GM15510 (cell line): ENCODE measurements around the gene PLXNA2.

Experiments used
- POLR2A ChIP-seq: IDR thresholded peaks from 3 replicates; pipeline ENCODE4 v1.6.1; 2011; ENCODE audit warnings: borderline replicate concordance; ENCODE audit not compliant: insufficient read length; ENCODE audit errors: extremely low read depth

The PLXNA2 gene

DNA sequence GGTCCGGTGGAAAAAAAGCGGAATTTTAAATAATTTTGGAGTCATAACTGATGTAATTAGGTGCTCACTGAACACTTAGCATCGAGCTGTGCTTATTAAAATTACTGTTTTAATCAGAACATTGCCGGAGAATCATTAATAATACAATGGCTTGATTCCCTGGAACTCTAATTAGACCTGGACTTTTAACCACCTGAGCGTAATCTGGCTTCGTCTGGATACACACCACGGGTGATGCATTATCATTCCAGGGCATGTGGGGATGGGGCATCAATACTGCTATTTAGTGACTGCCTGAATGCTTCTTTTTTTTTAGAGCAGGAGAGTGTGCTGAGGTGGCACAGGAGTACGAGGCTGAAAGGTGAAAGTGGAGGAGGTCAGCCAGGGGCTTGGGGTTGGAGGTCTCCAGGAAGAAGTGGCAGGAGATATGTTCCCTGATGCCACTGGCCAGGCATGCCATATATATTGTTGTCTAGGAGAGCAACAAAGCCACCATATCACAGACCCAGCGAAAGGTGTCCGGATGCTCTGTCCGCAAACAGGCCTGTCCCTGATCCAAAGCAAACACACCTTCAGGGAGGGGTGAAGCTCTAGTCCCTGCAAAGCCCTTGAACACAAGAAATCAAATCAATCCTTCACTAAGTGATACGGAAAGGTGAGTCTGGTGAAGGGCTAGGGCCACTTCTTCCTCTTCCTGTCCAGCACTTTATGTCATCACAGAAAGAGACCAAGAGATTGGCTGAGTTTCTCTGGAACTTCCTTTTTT, 125.2 kb downstream of the PLXNA2 start:
- TF ChIP-seq POLR2A, result no peak

DNA sequence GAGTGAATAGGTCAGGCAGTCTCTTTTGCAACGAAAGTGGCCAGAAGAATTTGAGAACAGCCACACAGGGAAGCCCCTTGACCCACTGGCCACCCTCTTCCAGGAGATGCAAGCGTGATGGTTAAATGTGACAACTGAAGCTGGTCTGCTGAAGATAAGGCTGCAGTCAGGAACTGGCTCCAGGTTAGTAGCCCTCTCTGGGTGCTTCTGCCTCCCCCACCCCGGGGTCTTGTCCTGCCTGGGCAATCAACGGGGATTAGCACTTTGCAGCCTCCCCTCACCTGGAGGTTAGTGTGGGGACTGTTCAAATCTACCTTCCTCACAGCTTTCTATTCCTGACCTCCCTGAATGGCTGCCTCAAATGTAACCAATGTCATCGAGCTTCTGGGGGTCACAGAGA, 125.9 kb downstream of the PLXNA2 start:
- TF ChIP-seq POLR2A, result no peak

DNA sequence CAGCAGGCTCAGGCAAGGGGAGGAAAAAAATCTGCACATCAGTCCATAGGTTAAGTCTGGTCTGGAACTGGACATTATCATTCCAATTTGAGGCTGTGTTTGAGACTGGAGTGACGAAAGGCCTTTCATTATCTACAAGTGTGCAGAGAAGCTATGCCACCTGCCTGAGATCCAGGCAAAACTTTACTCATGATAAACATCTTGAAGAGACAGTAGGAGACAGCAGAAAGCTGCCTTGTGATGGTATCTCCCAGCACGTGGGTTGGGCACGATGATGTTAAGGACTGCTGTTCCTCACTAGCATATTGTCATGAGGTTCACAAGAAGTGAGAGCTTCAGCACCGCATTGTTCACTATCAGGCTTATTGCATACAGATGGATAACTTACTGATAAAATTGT, 126.4 kb downstream of the PLXNA2 start:
- no peak for TF ChIP-seq POLR2A

DNA sequence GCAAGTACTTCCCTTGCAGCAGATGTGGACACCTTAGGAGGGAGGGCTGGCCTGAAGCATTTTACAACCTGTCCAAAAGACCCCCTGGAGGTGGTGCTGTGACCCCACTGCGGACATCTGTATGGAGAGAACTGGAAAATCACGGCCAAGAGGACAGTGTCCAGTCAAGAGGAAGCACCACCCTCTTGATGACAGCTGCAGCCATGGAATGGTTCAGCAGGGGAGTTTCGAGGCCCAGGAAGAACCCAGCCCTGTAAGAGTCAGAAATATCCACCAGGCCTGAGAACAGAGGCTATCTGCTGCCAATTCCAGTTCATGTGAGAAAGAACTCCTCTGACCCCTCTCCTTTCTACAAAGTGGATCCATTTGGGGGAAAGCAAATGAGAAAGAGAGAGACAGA, 126.8 kb downstream of the PLXNA2 start:
- no peak for TF ChIP-seq POLR2A

DNA sequence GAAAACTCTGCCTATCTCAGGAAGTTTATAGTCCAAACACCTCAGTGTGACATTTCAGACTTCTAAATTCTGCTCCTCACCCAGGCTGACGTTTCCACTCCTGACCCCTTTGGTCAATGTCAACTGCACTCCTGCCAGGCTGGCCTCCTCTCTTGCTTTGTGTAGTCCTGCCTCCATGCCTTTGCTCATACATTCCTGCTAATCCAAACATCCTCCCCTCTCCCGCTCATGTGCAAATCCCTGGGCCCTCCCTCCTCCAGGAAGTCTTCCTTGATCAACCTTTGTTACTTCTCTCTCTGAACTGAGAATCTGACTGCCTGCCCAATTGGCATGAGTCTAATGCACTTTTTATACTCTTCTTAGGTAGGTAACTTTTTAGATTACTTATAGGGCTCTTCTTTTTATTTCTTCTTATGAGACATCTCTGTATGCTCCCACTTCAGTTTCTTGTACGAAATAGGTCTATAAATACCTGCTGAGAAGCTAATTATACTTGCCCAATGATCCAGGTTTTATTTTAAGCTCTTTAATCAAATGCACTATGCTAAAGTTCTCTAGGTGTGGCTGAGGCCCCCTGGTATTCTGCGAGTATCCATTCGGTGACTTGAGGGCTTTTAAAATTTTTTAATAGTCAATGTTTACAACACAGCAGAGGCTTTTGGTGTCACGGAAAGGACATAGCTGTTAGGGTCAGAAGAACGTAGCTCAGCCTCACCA, 128.1 kb downstream of the PLXNA2 start:
- no peak for TF ChIP-seq POLR2A

DNA sequence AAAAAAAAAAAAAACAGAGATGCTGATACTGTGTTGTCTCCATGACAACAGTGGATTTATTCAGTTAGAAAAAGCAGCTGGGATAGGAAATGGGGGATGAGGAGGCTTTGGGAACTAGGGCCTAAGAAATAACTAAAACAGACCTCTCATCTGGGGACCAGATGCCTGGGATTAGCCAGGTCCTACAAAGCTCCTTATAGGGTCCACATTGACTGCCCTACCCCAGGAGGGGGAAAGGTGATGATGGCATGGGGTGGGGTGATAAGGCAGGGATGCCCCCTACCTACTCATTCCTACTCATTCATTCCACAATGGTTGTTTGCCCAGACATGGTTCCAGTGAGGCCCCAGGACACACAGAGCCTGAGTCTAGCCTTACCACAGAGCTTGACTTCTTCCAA, 131.2 kb downstream of the PLXNA2 start:
- TF ChIP-seq POLR2A, result no peak

DNA sequence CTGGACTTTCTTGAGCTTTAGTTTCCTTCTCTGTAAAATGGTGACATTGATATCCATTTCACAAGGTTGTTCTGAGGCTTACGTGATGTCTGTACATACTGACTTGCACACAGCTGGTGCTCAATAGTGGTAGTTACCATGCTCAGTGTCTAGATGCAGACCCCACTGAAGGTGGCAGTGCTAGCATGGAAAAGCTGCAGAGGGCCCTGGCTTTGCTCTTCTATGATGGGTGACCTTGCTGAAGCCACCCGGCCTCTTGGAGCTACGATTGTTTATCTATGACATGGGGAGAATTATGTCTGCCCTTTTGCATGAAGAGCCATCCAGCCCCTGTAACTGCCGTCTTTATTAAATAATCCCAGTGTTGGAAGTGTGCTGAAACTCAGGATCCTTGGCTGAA, 131.8 kb downstream of the PLXNA2 start:
- TF ChIP-seq POLR2A, result no peak

DNA sequence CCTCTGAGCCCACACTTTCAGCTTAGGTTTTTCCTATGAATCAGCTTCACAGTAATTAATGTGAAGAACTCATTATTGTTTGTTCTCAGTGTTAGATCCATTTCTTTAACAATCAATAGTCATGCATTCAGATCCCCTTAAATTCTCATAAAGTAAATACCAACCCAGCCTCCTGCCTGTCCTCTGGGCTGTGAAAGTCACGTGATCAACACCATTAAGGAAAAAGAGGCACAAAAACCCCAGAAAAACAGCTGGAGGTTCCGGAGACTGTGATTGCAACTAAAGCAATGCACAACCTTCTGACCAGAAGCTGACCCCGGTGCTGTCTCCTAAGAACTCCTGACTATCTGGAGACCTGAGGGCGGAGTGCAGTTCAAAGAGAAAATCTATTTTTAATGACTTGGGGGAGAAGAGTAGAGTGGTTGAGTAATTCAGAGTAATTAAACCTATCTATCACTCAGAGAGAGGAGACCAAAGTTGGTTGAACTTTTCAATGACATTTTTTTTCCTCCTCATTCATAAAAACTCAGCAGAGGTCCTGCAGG, 132.5 kb downstream of the PLXNA2 start:
- no peak for TF ChIP-seq POLR2A

DNA sequence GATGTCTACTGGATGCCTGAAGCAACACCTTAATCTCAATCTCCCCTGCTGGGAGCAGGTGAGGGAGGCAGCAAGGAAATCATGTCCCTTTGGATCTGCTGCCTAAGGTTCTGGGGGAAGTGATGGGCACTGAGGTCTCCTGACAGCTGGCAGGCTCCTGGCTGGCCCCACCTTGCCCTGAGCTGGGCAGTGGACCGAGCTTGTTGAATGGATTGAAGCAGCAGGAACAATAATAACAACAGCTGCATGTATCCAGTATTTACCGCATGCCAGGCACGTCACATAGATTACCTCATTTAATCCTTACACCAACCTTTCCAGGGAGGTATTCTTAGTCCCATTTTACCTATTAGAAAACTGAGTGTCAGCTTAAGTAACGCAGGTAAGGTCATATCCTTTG, 133.9 kb downstream of the PLXNA2 start:
- no peak for TF ChIP-seq POLR2A

DNA sequence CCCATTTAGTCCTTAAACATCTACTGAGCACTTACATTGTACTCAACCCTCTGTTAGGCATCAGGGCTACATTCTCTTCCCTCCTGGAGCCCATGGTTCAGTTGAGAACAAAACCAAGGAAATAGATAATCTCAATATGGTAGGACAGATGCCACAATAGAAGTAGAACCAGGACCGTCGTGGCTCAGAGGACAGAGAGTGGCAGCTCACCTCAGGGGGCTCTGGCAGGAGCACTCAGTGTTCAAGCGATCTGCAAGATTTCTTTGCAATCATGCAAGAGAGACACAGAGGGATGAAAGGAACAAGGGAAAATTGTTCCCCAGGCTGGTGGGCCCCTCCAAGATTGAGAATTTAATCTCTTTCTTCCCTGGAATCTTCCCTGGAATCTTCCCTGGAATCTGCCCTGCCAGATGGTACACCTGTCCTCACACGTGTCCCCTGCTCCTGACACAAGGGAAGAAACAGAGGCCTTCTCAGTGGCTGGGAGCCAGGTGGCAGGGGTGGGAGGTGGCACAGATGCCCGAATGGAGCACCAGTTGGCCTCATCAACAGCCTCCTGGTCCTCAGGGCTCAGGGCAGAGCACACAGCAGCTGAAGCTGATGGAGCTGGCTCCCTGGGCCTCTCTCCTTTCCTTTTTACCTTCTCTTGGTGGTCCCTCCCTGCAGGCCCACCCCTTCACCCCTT, 135.4 kb downstream of the PLXNA2 start:
- TF ChIP-seq POLR2A, result no peak

DNA sequence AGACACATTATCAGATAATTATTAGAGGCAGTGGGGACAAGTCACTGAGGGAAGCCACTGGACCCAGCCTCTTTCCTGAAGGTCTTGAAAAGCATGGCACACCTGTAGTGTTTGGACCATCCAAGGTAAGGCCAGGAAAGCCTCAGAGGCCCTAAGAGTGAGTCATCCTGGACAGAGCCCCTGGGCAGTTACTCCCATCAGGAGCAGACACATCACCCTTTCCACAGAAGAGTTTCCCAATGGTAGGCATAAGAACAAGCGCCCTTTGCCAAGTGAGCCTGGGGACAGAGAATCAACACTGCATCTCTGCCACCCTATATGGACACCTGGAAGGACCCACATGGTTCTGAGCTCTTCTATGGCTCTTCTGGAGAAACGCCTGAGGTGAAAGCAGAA, 136.0 kb downstream of the PLXNA2 start:
- TF ChIP-seq POLR2A, result no peak

DNA sequence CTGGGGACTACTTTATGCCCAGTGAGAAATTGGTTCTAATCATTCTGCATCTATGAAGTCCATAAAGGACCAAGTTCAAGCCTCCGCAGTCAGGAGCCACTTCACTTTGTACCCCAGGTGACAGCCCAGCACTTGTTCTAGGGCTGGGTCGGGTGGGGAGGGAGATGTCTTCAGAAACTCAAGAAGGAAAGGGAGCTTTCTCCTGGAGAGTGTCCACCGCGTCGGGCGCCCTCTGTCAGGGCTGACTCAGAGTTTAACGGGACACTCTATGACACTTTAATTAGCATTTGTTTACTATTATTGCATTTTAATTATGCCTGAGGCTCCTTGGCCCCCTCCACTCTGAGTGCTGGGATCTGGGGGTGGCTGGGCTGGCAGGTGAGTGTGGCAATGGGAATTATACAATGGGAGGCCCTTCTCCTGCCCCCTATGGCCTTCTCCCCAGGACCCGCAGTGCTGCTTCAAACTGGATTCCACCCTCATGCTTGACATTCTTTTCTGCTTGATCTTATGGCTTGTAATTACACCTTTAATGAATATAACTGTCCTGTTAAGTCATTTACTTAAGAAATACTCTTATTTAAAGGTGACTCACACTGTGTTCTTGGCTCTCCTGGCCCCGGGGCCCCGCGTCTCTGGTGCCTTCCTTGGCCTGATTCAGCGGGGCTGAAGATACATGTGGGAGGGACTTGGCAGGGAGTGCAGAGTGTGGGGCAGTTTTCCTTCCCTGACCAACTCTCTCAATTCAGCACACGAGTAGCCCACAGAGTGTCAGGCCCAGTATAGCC, 136.6 kb downstream of the PLXNA2 start:
- TF ChIP-seq POLR2A, result no peak

DNA sequence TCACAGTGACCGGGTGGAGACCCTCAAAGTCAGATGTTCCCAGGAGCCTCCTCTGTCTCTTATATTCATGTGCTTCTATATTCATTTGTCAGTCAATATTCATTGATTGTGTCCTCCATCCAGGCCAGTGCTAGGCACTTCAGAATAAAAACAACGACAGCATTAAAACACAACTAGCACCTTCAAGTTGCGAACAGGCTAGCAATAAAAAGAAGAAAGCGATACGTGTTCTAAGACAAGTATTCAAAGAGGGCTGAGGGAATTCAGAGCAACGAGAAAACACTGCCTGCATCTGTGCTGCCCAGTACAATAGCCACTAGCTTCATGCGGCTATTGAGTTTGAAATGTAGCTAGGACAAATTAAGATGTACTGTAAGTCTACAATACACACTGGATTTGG, 138.0 kb downstream of the PLXNA2 start:
- no peak for TF ChIP-seq POLR2A

DNA sequence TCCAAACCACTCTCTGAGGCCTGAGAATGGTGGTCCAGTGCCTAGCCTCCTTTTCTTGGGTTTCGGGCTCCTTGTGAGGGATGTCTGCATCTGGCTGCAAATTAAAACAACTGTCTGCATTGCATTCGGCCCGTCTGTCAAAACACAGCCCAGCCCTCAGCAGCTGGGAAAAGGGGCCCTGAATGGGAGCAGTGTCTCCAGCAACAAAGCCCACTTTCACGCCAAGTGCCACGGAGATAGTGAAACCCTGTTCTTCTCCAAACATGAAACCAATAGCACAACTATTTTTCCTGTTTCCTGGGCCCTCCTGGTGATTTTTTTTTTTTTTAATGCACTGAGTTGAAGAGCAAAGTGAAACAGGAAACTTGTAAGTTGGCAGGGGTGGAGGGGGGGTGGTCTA, 138.4 kb downstream of the PLXNA2 start:
- no peak for TF ChIP-seq POLR2A
